Epidermal melanocyte (primary cell): ENCODE data around the gene TMEM74B.

ENCODE experiments used
- DNase-seq: peaks from one replicate; pipeline ENCODE4 v3.0.0; 2011; ENCODE audit warnings: low spot score; ENCODE audit not compliant: insufficient read length

The TMEM74B gene

GRCh38 chr20:1205802-1206201 is 21.0 kb upstream of the TMEM74B start:
- no peak for DNase-seq

GRCh38 chr20:1204576-1204975 is 19.8 kb upstream of the TMEM74B start:
- no peak for DNase-seq

- DNase-seq, result no peak
Measured at GRCh38 chr20:1204113-1204512, 19.3 kb upstream of the TMEM74B start.

- no peak for DNase-seq
Measured at GRCh38 chr20:1203630-1204029, 18.8 kb upstream of the TMEM74B start.

- DNase-seq, result no peak
Measured at GRCh38 chr20:1202762-1203504, 18.2 kb upstream of the TMEM74B start, which contains the start of gene C20orf202. Gene C20orf202 (plus strand): TSS chr20:1203454. CDS start chr20:1203586, 132 bp downstream.

- DNase-seq, result no peak
Measured at GRCh38 chr20:1199964-1200363, 15.2 kb upstream of the TMEM74B start.

GRCh38 chr20:1199212-1199873 is 14.6 kb upstream of the TMEM74B start:
- DNase-seq, result no peak

- DNase-seq, result no peak
Measured at GRCh38 chr20:1198751-1199150, 14.0 kb upstream of the TMEM74B start.

- DNase-seq, result no peak
Measured at GRCh38 chr20:1197801-1198200, 13.0 kb upstream of the TMEM74B start.

- DNase-seq, result no peak
Measured at GRCh38 chr20:1196634-1197033, 11.9 kb upstream of the TMEM74B start.

GRCh38 chr20:1195226-1195625 is 10.4 kb upstream of the TMEM74B start:
- DNase-seq, result no peak

GRCh38 chr20:1191299-1191698 is 6.5 kb upstream of the TMEM74B start:
- no peak for DNase-seq

GRCh38 chr20:1190847-1191246 is 6.1 kb upstream of the TMEM74B start:
- DNase-seq, result no peak

- no peak for DNase-seq
Measured at GRCh38 chr20:1189827-1190226, 5.0 kb upstream of the TMEM74B start.

GRCh38 chr20:1188347-1188746 is 3.6 kb upstream of the TMEM74B start:
- DNase-seq, result no peak

GRCh38 chr20:1187605-1188171 is 2.9 kb upstream of the TMEM74B start:
- no peak for DNase-seq

GRCh38 chr20:1186367-1186991 is 1.7 kb upstream of the TMEM74B start:
- DNase-seq, result no peak

GRCh38 chr20:1185790-1186334 is 1.1 kb upstream of the TMEM74B start:
- no peak for DNase-seq

- no peak for DNase-seq
Measured at GRCh38 chr20:1185316-1185741, 548 bp upstream of the TMEM74B start.

GRCh38 chr20:1184260-1184637 is 532 bp downstream of the TMEM74B start:
- DNase-seq, result no peak

- no peak for DNase-seq
Measured at GRCh38 chr20:1183153-1183552, 1.6 kb downstream of the TMEM74B start.

GRCh38 chr20:1182106-1182505 is 2.7 kb downstream of the TMEM74B start:
- no peak for DNase-seq
